H1 (cell line): ENCODE measurements around the gene SSX2IP. TPM values are rescaled to one million over a fixed set of nuclear protein-coding genes. Genes with fewer than 3 reads are reported as not detected.

Source experiments
- CTCF ChIA-PET: fragments of 300-600 bp; sonication (Branson Sonifier 250); formaldehyde crosslinking; loops from one replicate; lab custom pipeline; 2021; ENCODE audit not compliant: partially characterized antibody; lab: Charles Lee
- POLR2A ChIA-PET: fragments of 300-600 bp; sonication (Branson Sonifier 250); formaldehyde crosslinking; loops from one replicate; lab custom pipeline; 2021; ENCODE audit warnings: inconsistent platforms; ENCODE audit not compliant: partially characterized antibody; lab: Charles Lee
- DNase-seq, 2 experiments: peaks; one replicate each; pipeline versions ENCODE4 v3.0.0 to v3.0.0-alpha.2; 2010 to 2022; ENCODE audit warnings: low spot score in 2 of 2, low read depth in 1 of 2, mixed read lengths in 1 of 2
- FAIRE-seq: peaks from 2 replicates; lab custom pipeline; 2011; peaks lifted over from hg19 to GRCh38; lab: Jason Lieb, UNC
- H2AFZ ChIP-seq: 2 replicates; pipeline ENCODE4 v1.8.1; 2012; ENCODE audit warnings: low read length, inconsistent platforms
- H2AK5ac ChIP-seq: 2 replicates; pipeline ENCODE4 v1.6.1; 2013; ENCODE audit warnings: low read depth, low read length
- H2BK120ac ChIP-seq: replicated peaks from 2 replicates; pipeline ENCODE3; 2013; ENCODE audit warnings: low read depth, low read length, inconsistent platforms
- H2BK12ac ChIP-seq: 2 replicates; pipeline ENCODE4 v1.6.1; 2013; ENCODE audit warnings: low read depth, low read length
- H2BK15ac ChIP-seq: 2 replicates; pipeline ENCODE4 v1.6.1; 2013; ENCODE audit warnings: low read length
- H2BK20ac ChIP-seq: 2 replicates; pipeline ENCODE4 v1.6.1; 2013; ENCODE audit warnings: low read length
- H2BK5ac ChIP-seq: 2 replicates; pipeline ENCODE4 v1.6.1; 2013; ENCODE audit warnings: low read depth, low read length
- H3K14ac ChIP-seq: 2 replicates; pipeline ENCODE4 v1.6.1; 2013; ENCODE audit warnings: inconsistent platforms; ENCODE audit not compliant: insufficient read length
- H3K18ac ChIP-seq: 2 replicates; pipeline ENCODE4 v1.6.1; 2013; ENCODE audit warnings: low read length; ENCODE audit errors: extremely low read depth
- H3K23ac ChIP-seq: 2 replicates; pipeline ENCODE4 v1.6.1; 2013; ENCODE audit warnings: inconsistent platforms; ENCODE audit not compliant: insufficient read length
- H3K23me2 ChIP-seq: 2 replicates; pipeline ENCODE4 v1.6.1; 2013; ENCODE audit warnings: low read depth, low read length
- H3K27ac ChIP-seq: 2 replicates; pipeline ENCODE4 v1.6.1; 2011; ENCODE audit warnings: low read depth, low read length, inconsistent platforms
- H3K27me3 ChIP-seq, 4 experiments: replicated peaks in 1 of 4; 1 replicate in 1 of 4; 2 replicates in 3 of 4; pipeline versions ENCODE4 v1.6.1 to v1.8.1; 2011 to 2013; ENCODE audit warnings: low read length in 3 of 4, mild to moderate bottlenecking in 3 of 4, inconsistent platforms in 2 of 4, mixed read lengths in 2 of 4, moderate library complexity in 1 of 4; ENCODE audit not compliant: control insufficient read depth in 3 of 4, insufficient read depth in 3 of 4; ENCODE audit errors: extremely low read depth in 1 of 4
- H3K36me3 ChIP-seq, 4 experiments: 2 replicates each; pipeline versions ENCODE4 v1.6.1 to v1.8.1; 2011 to 2013; ENCODE audit warnings: mild to moderate bottlenecking in 4 of 4, low read length in 3 of 4, moderate library complexity in 2 of 4, control low read depth in 1 of 4, inconsistent platforms in 1 of 4; ENCODE audit not compliant: insufficient read depth in 4 of 4, control insufficient read depth in 2 of 4
- H3K4ac ChIP-seq: replicated peaks from 2 replicates; pipeline ENCODE3; 2013; ENCODE audit warnings: low read length, low read depth, mixed read lengths, inconsistent platforms; ENCODE audit not compliant: insufficient read length
- H3K4me1 ChIP-seq, 4 experiments: replicated peaks in 1 of 4; 1 replicate in 1 of 4; 2 replicates in 3 of 4; pipeline versions ENCODE4 v1.6.1 to v1.8.1; 2011 to 2013; ENCODE audit warnings: low read length in 3 of 4, inconsistent platforms in 2 of 4, mixed read lengths in 1 of 4; ENCODE audit not compliant: insufficient read depth in 4 of 4, control insufficient read depth in 3 of 4
- H3K4me2 ChIP-seq, 2 experiments: 2 replicates each; pipeline versions ENCODE4 v1.6.1 to v1.8.1; 2011 to 2013; ENCODE audit warnings: low read depth in 2 of 2, low read length in 2 of 2, control low read depth in 1 of 2, inconsistent platforms in 1 of 2, mild to moderate bottlenecking in 1 of 2; ENCODE audit not compliant: insufficient read depth in 1 of 2
- H3K4me3 ChIP-seq, 4 experiments: fragments of 200-600, 300-600 bp in 1 of 4; sonication (generic), shearing (Covaris generic), sonication (Bioruptor Twin) in 1 of 4; 2 replicates each; pipeline versions ENCODE4 v1.5.1 to v1.8.1; 2011 to 2016; ENCODE audit warnings: low read length in 4 of 4, low read depth in 3 of 4, control low read depth in 2 of 4, inconsistent platforms in 2 of 4, mild to moderate bottlenecking in 2 of 4, mixed read lengths in 1 of 4, moderate library complexity in 1 of 4; ENCODE audit not compliant: insufficient read depth in 2 of 4; ENCODE audit errors: extremely low read depth in 1 of 4
- H3K56ac ChIP-seq: replicated peaks from 2 replicates; pipeline ENCODE3; 2013; ENCODE audit warnings: low read depth, mild to moderate bottlenecking, mixed read lengths, low read length, inconsistent platforms; ENCODE audit not compliant: insufficient read length
- H3K79me1 ChIP-seq: 2 replicates; pipeline ENCODE4 v1.6.1; 2013; ENCODE audit warnings: low read depth, low read length, control low read depth
- H3K79me2 ChIP-seq, 2 experiments: 2 replicates each; pipeline versions ENCODE4 v1.6.1 to v1.8.1; 2012 to 2013; ENCODE audit warnings: low read length in 2 of 2, mild to moderate bottlenecking in 2 of 2, inconsistent platforms in 1 of 2; ENCODE audit not compliant: insufficient read depth in 2 of 2, control insufficient read depth in 1 of 2
- H3K9ac ChIP-seq, 4 experiments: replicated peaks in 1 of 4; 1 replicate in 1 of 4; 2 replicates in 3 of 4; pipeline versions ENCODE4 v1.6.1 to v1.8.1; 2011 to 2013; ENCODE audit warnings: low read depth in 3 of 4, low read length in 3 of 4, control low read depth in 2 of 4, mild to moderate bottlenecking in 2 of 4, moderate library complexity in 2 of 4, inconsistent platforms in 1 of 4; ENCODE audit errors: extremely low read depth in 1 of 4
- H3K9me3 ChIP-seq, 2 experiments: 2 replicates each; pipeline versions ENCODE4 v1.6.1 to v1.8.1; 2012 to 2013; ENCODE audit warnings: mild to moderate bottlenecking in 2 of 2, moderate library complexity in 2 of 2, control low read depth in 1 of 2, inconsistent platforms in 1 of 2, low read depth in 1 of 2, low read length in 1 of 2, mixed read lengths in 1 of 2; ENCODE audit not compliant: insufficient read depth in 2 of 2
- H4K20me1 ChIP-seq, 2 experiments: replicated peaks in 1 of 2; 2 replicates each; pipeline versions ENCODE3 to v1.8.1; 2011 to 2013; ENCODE audit warnings: inconsistent platforms in 2 of 2, low read length in 2 of 2, mild to moderate bottlenecking in 1 of 2; ENCODE audit not compliant: insufficient read depth in 2 of 2, control insufficient read depth in 1 of 2
- H4K5ac ChIP-seq: 2 replicates; pipeline ENCODE4 v1.6.1; 2013; ENCODE audit warnings: low read length, low read depth, mixed read lengths, inconsistent platforms; ENCODE audit not compliant: insufficient read length
- H4K8ac ChIP-seq: 2 replicates; pipeline ENCODE4 v1.8.0; 2013; ENCODE audit warnings: mild to moderate bottlenecking, moderate library complexity, low read length, inconsistent platforms; ENCODE audit not compliant: insufficient read depth; ENCODE audit errors: extremely low read depth
- H4K91ac ChIP-seq: replicated peaks from 2 replicates; pipeline ENCODE3; 2013; ENCODE audit warnings: low read length, mixed read lengths, inconsistent platforms; ENCODE audit not compliant: insufficient read length
- ASH2L ChIP-seq: fragments of 200-600, 300-600 bp; sonication (generic); IDR thresholded peaks from one replicate; pipeline ENCODE4 v1.7.1; 2017; ENCODE audit warnings: low read length
- CBX5 ChIP-seq: fragments of 300-800, 300-1000 bp; sonication (generic); IDR thresholded peaks from 2 replicates; pipeline ENCODE4 v1.7.1; 2016; ENCODE audit warnings: antibody characterized with exemption, low read length, low read depth
- CTBP2 ChIP-seq: IDR thresholded peaks from 2 replicates; pipeline ENCODE4 v1.7.0; 2011; ENCODE audit warnings: borderline replicate concordance, mild to moderate bottlenecking, moderate library complexity, mixed read lengths, low read length; ENCODE audit not compliant: insufficient read depth, insufficient read length
- JUN ChIP-seq: IDR thresholded peaks from 2 replicates; pipeline ENCODE4 v1.6.1; 2011; ENCODE audit warnings: low read depth, mild to moderate bottlenecking, improper control_type of control experiment, low read length
- JUND ChIP-seq: IDR thresholded peaks from 2 replicates; pipeline ENCODE4 v1.6.1; 2011; ENCODE audit warnings: mild to moderate bottlenecking, improper control_type of control experiment, low read length
- NANOG ChIP-seq: IDR thresholded peaks from 2 replicates; pipeline ENCODE4 v1.6.1; 2011; ENCODE audit warnings: low read length, low read depth, mild to moderate bottlenecking, inconsistent platforms; ENCODE audit not compliant: insufficient read depth, poor library complexity, severe bottlenecking
- PHF8 ChIP-seq: fragments of 200-600 bp; sonication (generic); conservative IDR thresholded peaks from 2 replicates; pipeline ENCODE4 v1.7.1; 2012; ENCODE audit warnings: low read depth, mild to moderate bottlenecking, inconsistent platforms, low read length, moderate library complexity
- POLR2A ChIP-seq, 2 experiments: IDR thresholded peaks; 1 replicate in 1 of 2; 2 replicates in 1 of 2; pipeline ENCODE4 v1.6.1; 2011; ENCODE audit warnings: low read depth in 2 of 2, low read length in 2 of 2, mild to moderate bottlenecking in 2 of 2; ENCODE audit errors: control extremely low read depth in 1 of 2
- SIN3A ChIP-seq, 2 experiments: IDR thresholded peaks in 1 of 2; conservative IDR thresholded peaks in 1 of 2; 2 replicates each; pipeline ENCODE4 v1.6.1; 2011 to 2012; ENCODE audit warnings: low read length in 2 of 2, improper control_type of control experiment in 1 of 2, low read depth in 1 of 2, mild to moderate bottlenecking in 1 of 2
- TEAD4 ChIP-seq: IDR thresholded peaks from 2 replicates; pipeline ENCODE4 v1.6.1; 2012; ENCODE audit warnings: low read depth, low read length, inconsistent platforms, mixed read lengths
- WGBS, 2 experiments: shearing (Covaris generic) in 1 of 2; methylation state at CpG; one replicate each; pipeline versions ENCODE4 v1.1.6 to v1.1.7; 2013 to 2015; ENCODE audit warnings: low lambda C conversion rate in 2 of 2, mixed read lengths in 2 of 2, inconsistent platforms in 1 of 2, low coverage in 1 of 2, missing lambda C conversion rate in 1 of 2; ENCODE audit not compliant: insufficient replicate concordance in 2 of 2, insufficient coverage in 1 of 2, insufficient read length in 1 of 2; ENCODE audit errors: extremely low coverage in 1 of 2, missing lambda C conversion rate in 1 of 2; 5-methylcytosine and 5-hydroxymethylcytosine counted together
- polyA plus RNA-seq, 7 experiments: library from polyadenylated mRNA; depleted of rRNA in 3 of 7; stranded (reverse) in 5 of 7; unstranded in 2 of 7; fragments of >200 nt in 5 of 7; fragments of 200-250 nt in 2 of 7; gene quantifications; 1 replicate in 5 of 7; 2 replicates in 1 of 7; 4 replicates in 1 of 7; pipeline versions ENCODE4 v1.2.1 to v1.2.3, GENCODE V29; 2011 to 2013; ENCODE audit warnings: missing spikeins in 2 of 7, mixed read lengths in 2 of 7
- total RNA-seq: library from RNA; stranded (reverse); fragmentation: NEBNext Ultra II Directional; extraction: Animal tissue kit (Norgen Biotek cat#: 25700); gene quantifications from 2 replicates; pipeline ENCODE4 v1.2.1, GENCODE V29; 2021
- TF ChIP-seq, protein P1 (sequence below), 3 experiments: IDR thresholded peaks; 1 replicate in 2 of 3; 2 replicates in 1 of 3; pipeline versions ENCODE4 v1.5.1 to v1.6.1; 2011; ENCODE audit warnings: low read length in 3 of 3, mild to moderate bottlenecking in 3 of 3, inconsistent platforms in 2 of 3, low read depth in 1 of 3, moderate library complexity in 1 of 3; ENCODE audit not compliant: insufficient read depth in 1 of 3; ENCODE audit errors: control extremely low read depth in 1 of 3

Gene SSX2IP
- total and polyA plus RNA-seq, 2 of the 8 experiments (the other 6 are each of a cell fraction or from before 2014, with no cell fraction given), result 4.0 to 31.3 TPM

DNA sequence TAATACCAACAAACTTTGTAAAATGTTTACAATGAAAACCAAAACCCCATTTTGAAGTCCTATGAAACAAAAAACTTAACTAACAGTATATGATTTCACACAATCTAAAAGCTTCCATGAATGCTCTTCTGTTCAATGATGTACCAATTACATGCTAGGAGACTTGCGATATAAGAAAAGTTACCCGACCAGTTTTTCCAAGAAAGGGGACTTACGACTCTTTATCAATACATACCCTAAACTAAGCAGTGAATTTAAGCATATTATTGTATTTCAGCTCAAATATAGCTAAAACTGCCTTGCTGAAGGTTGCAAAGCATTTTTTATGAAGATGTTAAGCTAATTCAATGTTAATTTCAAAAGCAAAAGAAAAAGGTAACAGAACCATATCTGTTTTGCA lies 15.6 kb downstream of the SSX2IP start:
- Histone ChIP-seq H2BK5ac (no peak overlapping the region), H3K4me3 (peak overlapping the region in 1 of 4 experiments; percentile 21; a peak in 2 of 8 replicates), H2BK120ac (no peak overlapping the region), H2BK12ac (no peak overlapping the region), H3K27ac (no peak overlapping the region), H3K18ac (no peak overlapping the region), H3K79me2 (peaks cover 0 to 81% of the 10 kb centered on the region in 2 experiments; a peak in 3 of 4 replicates), H3K23ac (no peak overlapping the region), H2BK15ac (no peak overlapping the region), H3K4me1 (peaks cover 0 to 18% (median 8%) of the 10 kb centered on the region in 4 experiments; a peak in 4 of 7 replicates), H3K27me3 (no peaks in the 10 kb centered on the region), H3K36me3 (peaks cover 0 to 3% (median 0%) of the 10 kb centered on the region in 4 experiments; a peak in 1 of 8 replicates), H4K5ac (peak overlapping the region; percentile 78), H3K56ac (no peak overlapping the region), H3K79me1 (peaks cover 3% of the 10 kb centered on the region; the same call in 1 of the 2 replicates), H3K23me2 (no peaks in the 10 kb centered on the region), H3K9ac (no peak overlapping the region), H2BK20ac (no peak overlapping the region), H3K4ac (no peak overlapping the region), H4K20me1 (no peaks in the 10 kb centered on the region), H2AK5ac (no peak overlapping the region), H4K8ac (no peak overlapping the region), H3K9me3 (no peaks in the 10 kb centered on the region; a peak in 1 of 4 replicates), H3K14ac (no peak overlapping the region), H2AFZ (no peak overlapping the region), H3K4me2 (no peak overlapping the region), H4K91ac (no peak overlapping the region)
- POLR2A ChIA-PET, result no interaction called here
- no peak for TF ChIP-seq PHF8
- TF ChIP-seq CTBP2, result no peak
- no peak for TF ChIP-seq TEAD4
- TF ChIP-seq, protein P1, sequence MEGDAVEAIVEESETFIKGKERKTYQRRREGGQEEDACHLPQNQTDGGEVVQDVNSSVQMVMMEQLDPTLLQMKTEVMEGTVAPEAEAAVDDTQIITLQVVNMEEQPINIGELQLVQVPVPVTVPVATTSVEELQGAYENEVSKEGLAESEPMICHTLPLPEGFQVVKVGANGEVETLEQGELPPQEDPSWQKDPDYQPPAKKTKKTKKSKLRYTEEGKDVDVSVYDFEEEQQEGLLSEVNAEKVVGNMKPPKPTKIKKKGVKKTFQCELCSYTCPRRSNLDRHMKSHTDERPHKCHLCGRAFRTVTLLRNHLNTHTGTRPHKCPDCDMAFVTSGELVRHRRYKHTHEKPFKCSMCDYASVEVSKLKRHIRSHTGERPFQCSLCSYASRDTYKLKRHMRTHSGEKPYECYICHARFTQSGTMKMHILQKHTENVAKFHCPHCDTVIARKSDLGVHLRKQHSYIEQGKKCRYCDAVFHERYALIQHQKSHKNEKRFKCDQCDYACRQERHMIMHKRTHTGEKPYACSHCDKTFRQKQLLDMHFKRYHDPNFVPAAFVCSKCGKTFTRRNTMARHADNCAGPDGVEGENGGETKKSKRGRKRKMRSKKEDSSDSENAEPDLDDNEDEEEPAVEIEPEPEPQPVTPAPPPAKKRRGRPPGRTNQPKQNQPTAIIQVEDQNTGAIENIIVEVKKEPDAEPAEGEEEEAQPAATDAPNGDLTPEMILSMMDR (IDR thresholded peaks at IDR 0.05; ENCODE audit: control extremely low read depth in 1 of 3, insufficient read depth in 1 of 3, low read depth in 1 of 3, low read length in 3 of 3), result no peak
- no peak for TF ChIP-seq JUND
- TF ChIP-seq CBX5, result no peak
- TF ChIP-seq NANOG, result no peak
- no peak for TF ChIP-seq POLR2A (IDR thresholded peaks at IDR 0.05; ENCODE audit: control extremely low read depth in 1 of 2, low read depth in 2 of 2, low read length in 2 of 2)
- no peak for TF ChIP-seq ASH2L
- TF ChIP-seq JUN, result no peak
- TF ChIP-seq SIN3A (conservative IDR thresholded peaks at IDR 0.05 in 1 of 2, IDR thresholded peaks at IDR 0.05 in 1 of 2; ENCODE audit: low read depth in 1 of 2, low read length in 2 of 2), result no peak
- CTCF ChIA-PET, result interaction anchor here (1.0 to 5.5 kb wide), 5 partner anchors 14 to 66 kb away, joined by 3 to 23 read pairs (median 5); no protein-coding TSS in a partner anchor
- WGBS, 2 experiments, result 93% methylated on average over 3 of the region's 3 CpGs; no CpG with 5 or more reads in 1 of the 2 experiments
- FAIRE-seq (no peak), DNase-seq (no peak)
